H1 (cell line): ENCODE data around the gene RAB7B. TPM values are rescaled to one million over a fixed set of nuclear protein-coding genes. Genes with fewer than 3 reads are reported as not detected.

ENCODE experiments used
- CTCF ChIA-PET: fragments of 300-600 bp; sonication (Branson Sonifier 250); formaldehyde crosslinking; loops from one replicate; lab custom pipeline; 2021; ENCODE audit not compliant: partially characterized antibody; lab: Charles Lee
- POLR2A ChIA-PET: fragments of 300-600 bp; sonication (Branson Sonifier 250); formaldehyde crosslinking; loops from one replicate; lab custom pipeline; 2021; ENCODE audit warnings: inconsistent platforms; ENCODE audit not compliant: partially characterized antibody; lab: Charles Lee
- DNase-seq, 2 experiments: peaks; one replicate each; pipeline versions ENCODE4 v3.0.0 to v3.0.0-alpha.2; 2010 to 2022; ENCODE audit warnings: low spot score in 2 of 2, low read depth in 1 of 2, mixed read lengths in 1 of 2
- FAIRE-seq: peaks from 2 replicates; lab custom pipeline; 2011; peaks lifted over from hg19 to GRCh38; lab: Jason Lieb, UNC
- H2AFZ ChIP-seq: 2 replicates; pipeline ENCODE4 v1.8.1; 2012; ENCODE audit warnings: low read length, inconsistent platforms
- H2AK5ac ChIP-seq: 2 replicates; pipeline ENCODE4 v1.6.1; 2013; ENCODE audit warnings: low read depth, low read length
- H2BK120ac ChIP-seq: replicated peaks from 2 replicates; pipeline ENCODE3; 2013; ENCODE audit warnings: low read depth, low read length, inconsistent platforms
- H2BK12ac ChIP-seq: 2 replicates; pipeline ENCODE4 v1.6.1; 2013; ENCODE audit warnings: low read depth, low read length
- H2BK15ac ChIP-seq: 2 replicates; pipeline ENCODE4 v1.6.1; 2013; ENCODE audit warnings: low read length
- H2BK20ac ChIP-seq: 2 replicates; pipeline ENCODE4 v1.6.1; 2013; ENCODE audit warnings: low read length
- H2BK5ac ChIP-seq: 2 replicates; pipeline ENCODE4 v1.6.1; 2013; ENCODE audit warnings: low read depth, low read length
- H3K14ac ChIP-seq: 2 replicates; pipeline ENCODE4 v1.6.1; 2013; ENCODE audit warnings: inconsistent platforms; ENCODE audit not compliant: insufficient read length
- H3K18ac ChIP-seq: 2 replicates; pipeline ENCODE4 v1.6.1; 2013; ENCODE audit warnings: low read length; ENCODE audit errors: extremely low read depth
- H3K23ac ChIP-seq: 2 replicates; pipeline ENCODE4 v1.6.1; 2013; ENCODE audit warnings: inconsistent platforms; ENCODE audit not compliant: insufficient read length
- H3K23me2 ChIP-seq: 2 replicates; pipeline ENCODE4 v1.6.1; 2013; ENCODE audit warnings: low read depth, low read length
- H3K27ac ChIP-seq: 2 replicates; pipeline ENCODE4 v1.6.1; 2011; ENCODE audit warnings: low read depth, low read length, inconsistent platforms
- H3K27me3 ChIP-seq, 4 experiments: replicated peaks in 1 of 4; 1 replicate in 1 of 4; 2 replicates in 3 of 4; pipeline versions ENCODE4 v1.6.1 to v1.8.1; 2011 to 2013; ENCODE audit warnings: low read length in 3 of 4, mild to moderate bottlenecking in 3 of 4, inconsistent platforms in 2 of 4, mixed read lengths in 2 of 4, moderate library complexity in 1 of 4; ENCODE audit not compliant: control insufficient read depth in 3 of 4, insufficient read depth in 3 of 4; ENCODE audit errors: extremely low read depth in 1 of 4
- H3K36me3 ChIP-seq, 4 experiments: 2 replicates each; pipeline versions ENCODE4 v1.6.1 to v1.8.1; 2011 to 2013; ENCODE audit warnings: mild to moderate bottlenecking in 4 of 4, low read length in 3 of 4, moderate library complexity in 2 of 4, control low read depth in 1 of 4, inconsistent platforms in 1 of 4; ENCODE audit not compliant: insufficient read depth in 4 of 4, control insufficient read depth in 2 of 4
- H3K4ac ChIP-seq: replicated peaks from 2 replicates; pipeline ENCODE3; 2013; ENCODE audit warnings: low read length, low read depth, mixed read lengths, inconsistent platforms; ENCODE audit not compliant: insufficient read length
- H3K4me1 ChIP-seq, 4 experiments: replicated peaks in 1 of 4; 1 replicate in 1 of 4; 2 replicates in 3 of 4; pipeline versions ENCODE4 v1.6.1 to v1.8.1; 2011 to 2013; ENCODE audit warnings: low read length in 3 of 4, inconsistent platforms in 2 of 4, mixed read lengths in 1 of 4; ENCODE audit not compliant: insufficient read depth in 4 of 4, control insufficient read depth in 3 of 4
- H3K4me2 ChIP-seq, 2 experiments: 2 replicates each; pipeline versions ENCODE4 v1.6.1 to v1.8.1; 2011 to 2013; ENCODE audit warnings: low read depth in 2 of 2, low read length in 2 of 2, control low read depth in 1 of 2, inconsistent platforms in 1 of 2, mild to moderate bottlenecking in 1 of 2; ENCODE audit not compliant: insufficient read depth in 1 of 2
- H3K4me3 ChIP-seq, 4 experiments: fragments of 200-600, 300-600 bp in 1 of 4; sonication (generic), shearing (Covaris generic), sonication (Bioruptor Twin) in 1 of 4; 2 replicates each; pipeline versions ENCODE4 v1.5.1 to v1.8.1; 2011 to 2016; ENCODE audit warnings: low read length in 4 of 4, low read depth in 3 of 4, control low read depth in 2 of 4, inconsistent platforms in 2 of 4, mild to moderate bottlenecking in 2 of 4, mixed read lengths in 1 of 4, moderate library complexity in 1 of 4; ENCODE audit not compliant: insufficient read depth in 2 of 4; ENCODE audit errors: extremely low read depth in 1 of 4
- H3K56ac ChIP-seq: replicated peaks from 2 replicates; pipeline ENCODE3; 2013; ENCODE audit warnings: low read depth, mild to moderate bottlenecking, mixed read lengths, low read length, inconsistent platforms; ENCODE audit not compliant: insufficient read length
- H3K79me1 ChIP-seq: 2 replicates; pipeline ENCODE4 v1.6.1; 2013; ENCODE audit warnings: low read depth, low read length, control low read depth
- H3K79me2 ChIP-seq, 2 experiments: 2 replicates each; pipeline versions ENCODE4 v1.6.1 to v1.8.1; 2012 to 2013; ENCODE audit warnings: low read length in 2 of 2, mild to moderate bottlenecking in 2 of 2, inconsistent platforms in 1 of 2; ENCODE audit not compliant: insufficient read depth in 2 of 2, control insufficient read depth in 1 of 2
- H3K9ac ChIP-seq, 4 experiments: replicated peaks in 1 of 4; 1 replicate in 1 of 4; 2 replicates in 3 of 4; pipeline versions ENCODE4 v1.6.1 to v1.8.1; 2011 to 2013; ENCODE audit warnings: low read depth in 3 of 4, low read length in 3 of 4, control low read depth in 2 of 4, mild to moderate bottlenecking in 2 of 4, moderate library complexity in 2 of 4, inconsistent platforms in 1 of 4; ENCODE audit errors: extremely low read depth in 1 of 4
- H3K9me3 ChIP-seq, 2 experiments: 2 replicates each; pipeline versions ENCODE4 v1.6.1 to v1.8.1; 2012 to 2013; ENCODE audit warnings: mild to moderate bottlenecking in 2 of 2, moderate library complexity in 2 of 2, control low read depth in 1 of 2, inconsistent platforms in 1 of 2, low read depth in 1 of 2, low read length in 1 of 2, mixed read lengths in 1 of 2; ENCODE audit not compliant: insufficient read depth in 2 of 2
- H4K20me1 ChIP-seq, 2 experiments: replicated peaks in 1 of 2; 2 replicates each; pipeline versions ENCODE3 to v1.8.1; 2011 to 2013; ENCODE audit warnings: inconsistent platforms in 2 of 2, low read length in 2 of 2, mild to moderate bottlenecking in 1 of 2; ENCODE audit not compliant: insufficient read depth in 2 of 2, control insufficient read depth in 1 of 2
- H4K5ac ChIP-seq: 2 replicates; pipeline ENCODE4 v1.6.1; 2013; ENCODE audit warnings: low read length, low read depth, mixed read lengths, inconsistent platforms; ENCODE audit not compliant: insufficient read length
- H4K8ac ChIP-seq: 2 replicates; pipeline ENCODE4 v1.8.0; 2013; ENCODE audit warnings: mild to moderate bottlenecking, moderate library complexity, low read length, inconsistent platforms; ENCODE audit not compliant: insufficient read depth; ENCODE audit errors: extremely low read depth
- H4K91ac ChIP-seq: replicated peaks from 2 replicates; pipeline ENCODE3; 2013; ENCODE audit warnings: low read length, mixed read lengths, inconsistent platforms; ENCODE audit not compliant: insufficient read length
- HDAC2 ChIP-seq, 2 experiments: fragments of 300-600 bp in 1 of 2; sonication (generic) in 1 of 2; IDR thresholded peaks; 2 replicates each; pipeline ENCODE4 v1.6.1; 2011 to 2012; ENCODE audit warnings: low read depth in 2 of 2, low read length in 2 of 2, mild to moderate bottlenecking in 2 of 2, moderate library complexity in 2 of 2, borderline replicate concordance in 1 of 2, inconsistent platforms in 1 of 2
- KDM1A ChIP-seq: fragments of 200-600, 300-600 bp; sonication (generic); IDR thresholded peaks from 2 replicates; pipeline ENCODE4 v1.7.1; 2016; ENCODE audit warnings: mild to moderate bottlenecking, low read length, borderline replicate concordance
- MAX ChIP-seq: IDR thresholded peaks from 2 replicates; pipeline ENCODE4 v1.6.1; 2012; ENCODE audit warnings: inconsistent platforms
- NANOG ChIP-seq: IDR thresholded peaks from 2 replicates; pipeline ENCODE4 v1.6.1; 2011; ENCODE audit warnings: low read length, low read depth, mild to moderate bottlenecking, inconsistent platforms; ENCODE audit not compliant: insufficient read depth, poor library complexity, severe bottlenecking
- NRF1 ChIP-seq: IDR thresholded peaks from 2 replicates; pipeline ENCODE4 v1.6.1; 2011; ENCODE audit warnings: mild to moderate bottlenecking, low read depth, low read length, improper control_type of control experiment
- USF2 ChIP-seq: IDR thresholded peaks from 2 replicates; pipeline ENCODE4 v1.6.1; 2011; ENCODE audit warnings: low read length, improper control_type of control experiment
- ZNF274 ChIP-seq: IDR thresholded peaks from 2 replicates; pipeline ENCODE4 v1.7.0; 2012; ENCODE audit warnings: low read length, borderline replicate concordance; ENCODE audit errors: extremely low read depth
- WGBS, 2 experiments: shearing (Covaris generic) in 1 of 2; methylation state at CpG; one replicate each; pipeline versions ENCODE4 v1.1.6 to v1.1.7; 2013 to 2015; ENCODE audit warnings: low lambda C conversion rate in 2 of 2, mixed read lengths in 2 of 2, inconsistent platforms in 1 of 2, low coverage in 1 of 2, missing lambda C conversion rate in 1 of 2; ENCODE audit not compliant: insufficient replicate concordance in 2 of 2, insufficient coverage in 1 of 2, insufficient read length in 1 of 2; ENCODE audit errors: extremely low coverage in 1 of 2, missing lambda C conversion rate in 1 of 2; 5-methylcytosine and 5-hydroxymethylcytosine counted together
- polyA plus RNA-seq, 7 experiments: library from polyadenylated mRNA; depleted of rRNA in 3 of 7; stranded (reverse) in 5 of 7; unstranded in 2 of 7; fragments of >200 nt in 5 of 7; fragments of 200-250 nt in 2 of 7; gene quantifications; 1 replicate in 5 of 7; 2 replicates in 1 of 7; 4 replicates in 1 of 7; pipeline versions ENCODE4 v1.2.1 to v1.2.3, GENCODE V29; 2011 to 2013; ENCODE audit warnings: missing spikeins in 2 of 7, mixed read lengths in 2 of 7
- total RNA-seq: library from RNA; stranded (reverse); fragmentation: NEBNext Ultra II Directional; extraction: Animal tissue kit (Norgen Biotek cat#: 25700); gene quantifications from 2 replicates; pipeline ENCODE4 v1.2.1, GENCODE V29; 2021

RAB7B gene
- total and polyA plus RNA-seq, 2 of the 8 experiments (the other 6 are each of a cell fraction or from before 2014, with no cell fraction given), result 0.05 TPM; not detected in 1

- Histone ChIP-seq H3K79me1 (no peaks in the 10 kb centered on the region), H3K14ac (no peak overlapping the region), H4K8ac (no peak overlapping the region), H2BK120ac (no peak overlapping the region), H3K56ac (no peak overlapping the region), H2BK20ac (no peak overlapping the region), H2AK5ac (no peak overlapping the region), H3K4me1 (peaks cover 2 to 9% (median 3%) of the 10 kb centered on the region in 4 experiments; a peak in 5 of 7 replicates), H3K4ac (no peak overlapping the region), H3K27ac (no peak overlapping the region), H4K20me1 (no peaks in the 10 kb centered on the region), H3K27me3 (no peaks in the 10 kb centered on the region), H2AFZ (no peak overlapping the region), H3K4me3 (no peak overlapping the region), H3K4me2 (no peak overlapping the region), H2BK15ac (no peak overlapping the region), H3K18ac (no peak overlapping the region), H2BK5ac (no peak overlapping the region), H2BK12ac (no peak overlapping the region), H3K23me2 (no peaks in the 10 kb centered on the region), H3K23ac (no peak overlapping the region), H3K79me2 (no peaks in the 10 kb centered on the region), H4K91ac (no peak overlapping the region), H4K5ac (no peak overlapping the region), H3K36me3 (no peaks in the 10 kb centered on the region), H3K9ac (no peak overlapping the region), H3K9me3 (no peaks in the 10 kb centered on the region)
- ChIA-PET CTCF (interaction anchor here (0.7 to 1.6 kb wide), 4 partner anchors 11 to 67 kb away, joined by 3 to 7 read pairs (median 4); no protein-coding TSS in a partner anchor), POLR2A (no interaction called here)
- TF ChIP-seq ZNF274, result no peak
- no peak for TF ChIP-seq NANOG
- no peak for TF ChIP-seq MAX
- TF ChIP-seq USF2, result no peak
- TF ChIP-seq KDM1A, result no peak
- TF ChIP-seq NRF1, result no peak
- no peak for TF ChIP-seq HDAC2 (IDR thresholded peaks at IDR 0.05; ENCODE audit: borderline replicate concordance in 1 of 2, low read depth in 2 of 2, low read length in 2 of 2)
- FAIRE-seq (no peak), DNase-seq (peak in 1 of 2 experiments; percentile 32)
- 72% methylated on average over 5 of the region's 5 CpGs; no CpG with 5 or more reads in 1 of the 2 experiments for WGBS, 2 experiments
These were observed 37.1 kb upstream of the RAB7B start for GRCh38 chr1:206040328-206040727.
